GM12872 (cell line): Measurements from ENCODE around the gene PKN2.

Source experiments
- TF ChIP-seq, protein P1 (sequence below): IDR thresholded peaks from 3 replicates; pipeline ENCODE4 v1.5.1; 2011; ENCODE audit warnings: low read depth, mild to moderate bottlenecking, low read length, moderate library complexity; ENCODE audit not compliant: insufficient read depth

The PKN2 gene

DNA sequence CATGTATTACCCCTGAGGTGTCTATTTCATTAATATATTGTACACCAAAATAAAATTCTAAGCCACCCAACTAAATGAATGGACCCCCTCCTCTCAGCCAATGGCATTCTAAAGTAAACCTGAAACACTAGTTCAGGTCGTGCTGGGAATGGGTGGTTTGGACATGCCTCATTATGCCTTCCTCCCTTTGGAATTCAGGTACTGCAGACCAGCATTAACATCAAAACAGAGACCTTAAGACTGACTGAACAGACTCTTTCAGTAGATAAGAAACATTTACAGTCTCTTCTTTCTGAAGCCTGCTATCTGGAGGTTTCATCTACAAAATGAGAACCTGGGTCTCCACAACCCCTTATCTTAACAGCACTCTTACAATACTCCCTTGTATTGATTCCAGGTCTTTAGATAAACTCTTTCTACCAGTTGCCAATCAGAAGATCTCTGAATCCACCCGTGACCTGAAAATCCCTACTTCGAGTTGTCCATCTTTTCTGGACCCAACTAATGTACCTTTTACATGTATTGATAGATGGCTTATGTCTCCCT, 93.6 kb downstream of the PKN2 start:
- TF ChIP-seq, protein P1, sequence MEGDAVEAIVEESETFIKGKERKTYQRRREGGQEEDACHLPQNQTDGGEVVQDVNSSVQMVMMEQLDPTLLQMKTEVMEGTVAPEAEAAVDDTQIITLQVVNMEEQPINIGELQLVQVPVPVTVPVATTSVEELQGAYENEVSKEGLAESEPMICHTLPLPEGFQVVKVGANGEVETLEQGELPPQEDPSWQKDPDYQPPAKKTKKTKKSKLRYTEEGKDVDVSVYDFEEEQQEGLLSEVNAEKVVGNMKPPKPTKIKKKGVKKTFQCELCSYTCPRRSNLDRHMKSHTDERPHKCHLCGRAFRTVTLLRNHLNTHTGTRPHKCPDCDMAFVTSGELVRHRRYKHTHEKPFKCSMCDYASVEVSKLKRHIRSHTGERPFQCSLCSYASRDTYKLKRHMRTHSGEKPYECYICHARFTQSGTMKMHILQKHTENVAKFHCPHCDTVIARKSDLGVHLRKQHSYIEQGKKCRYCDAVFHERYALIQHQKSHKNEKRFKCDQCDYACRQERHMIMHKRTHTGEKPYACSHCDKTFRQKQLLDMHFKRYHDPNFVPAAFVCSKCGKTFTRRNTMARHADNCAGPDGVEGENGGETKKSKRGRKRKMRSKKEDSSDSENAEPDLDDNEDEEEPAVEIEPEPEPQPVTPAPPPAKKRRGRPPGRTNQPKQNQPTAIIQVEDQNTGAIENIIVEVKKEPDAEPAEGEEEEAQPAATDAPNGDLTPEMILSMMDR = no peak

DNA sequence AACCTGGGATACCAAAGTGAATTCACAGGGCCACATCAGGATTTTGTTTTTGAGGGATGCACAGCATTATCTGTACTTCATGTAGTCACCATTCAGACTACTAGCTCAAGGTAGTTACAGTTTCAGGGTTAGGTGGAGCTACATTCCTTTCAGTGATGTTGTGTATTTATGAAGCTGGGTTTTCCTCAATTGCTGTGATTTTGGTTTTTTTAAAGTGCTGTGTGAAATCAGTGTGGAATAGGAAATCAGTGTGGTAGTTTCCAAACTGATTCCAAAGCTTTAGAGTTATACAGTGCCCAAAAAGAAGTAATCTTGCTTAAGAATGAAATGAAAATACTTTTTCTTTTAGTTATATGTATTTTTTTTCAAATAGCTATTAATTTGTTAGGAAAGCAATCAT, 95.8 kb downstream of the PKN2 start:
- TF ChIP-seq, protein P1 = no peak

GRCh38 chr1:88780485-88780884, 96.4 kb downstream of the PKN2 start:
- TF ChIP-seq, protein P1 = no peak

DNA sequence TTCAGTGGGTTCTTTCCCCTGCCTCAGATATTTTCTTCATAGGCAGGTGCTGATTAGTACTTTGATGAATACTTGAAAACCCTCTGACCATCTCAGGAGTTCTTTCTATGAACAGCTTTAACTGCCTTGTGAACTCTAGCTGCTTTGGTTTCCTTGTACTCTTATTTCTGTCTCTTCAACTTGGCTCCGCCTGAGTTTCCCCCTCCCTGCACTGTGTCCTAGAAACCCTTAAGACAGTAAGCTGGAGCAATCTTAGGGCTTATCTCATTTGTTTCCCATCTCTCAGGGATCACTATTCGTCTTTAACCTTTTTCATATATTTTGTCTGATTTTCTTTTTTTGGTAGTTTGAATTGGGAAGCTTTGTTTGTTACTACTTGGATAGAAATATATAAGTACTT, 99.1 kb downstream of the PKN2 start:
- TF ChIP-seq, protein P1 = no peak

DNA sequence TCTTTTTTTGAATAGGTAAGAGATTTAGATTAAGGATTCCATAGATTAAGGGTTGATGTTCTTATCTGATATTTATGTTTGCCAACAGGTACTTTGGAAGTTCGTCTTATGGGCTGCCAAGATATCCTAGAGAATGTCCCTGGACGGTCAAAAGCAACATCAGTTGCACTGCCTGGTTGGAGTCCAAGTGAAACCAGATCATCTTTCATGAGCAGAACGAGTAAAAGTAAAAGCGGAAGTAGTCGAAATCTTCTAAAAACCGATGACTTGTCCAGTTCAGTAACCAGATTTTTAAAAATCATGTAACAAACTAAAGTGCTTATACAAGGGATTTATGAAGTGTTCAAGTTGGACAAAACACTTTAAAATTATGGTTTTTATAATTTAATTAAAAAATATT, 100.5 kb downstream of the PKN2 start:
- TF ChIP-seq, protein P1 = no peak

DNA sequence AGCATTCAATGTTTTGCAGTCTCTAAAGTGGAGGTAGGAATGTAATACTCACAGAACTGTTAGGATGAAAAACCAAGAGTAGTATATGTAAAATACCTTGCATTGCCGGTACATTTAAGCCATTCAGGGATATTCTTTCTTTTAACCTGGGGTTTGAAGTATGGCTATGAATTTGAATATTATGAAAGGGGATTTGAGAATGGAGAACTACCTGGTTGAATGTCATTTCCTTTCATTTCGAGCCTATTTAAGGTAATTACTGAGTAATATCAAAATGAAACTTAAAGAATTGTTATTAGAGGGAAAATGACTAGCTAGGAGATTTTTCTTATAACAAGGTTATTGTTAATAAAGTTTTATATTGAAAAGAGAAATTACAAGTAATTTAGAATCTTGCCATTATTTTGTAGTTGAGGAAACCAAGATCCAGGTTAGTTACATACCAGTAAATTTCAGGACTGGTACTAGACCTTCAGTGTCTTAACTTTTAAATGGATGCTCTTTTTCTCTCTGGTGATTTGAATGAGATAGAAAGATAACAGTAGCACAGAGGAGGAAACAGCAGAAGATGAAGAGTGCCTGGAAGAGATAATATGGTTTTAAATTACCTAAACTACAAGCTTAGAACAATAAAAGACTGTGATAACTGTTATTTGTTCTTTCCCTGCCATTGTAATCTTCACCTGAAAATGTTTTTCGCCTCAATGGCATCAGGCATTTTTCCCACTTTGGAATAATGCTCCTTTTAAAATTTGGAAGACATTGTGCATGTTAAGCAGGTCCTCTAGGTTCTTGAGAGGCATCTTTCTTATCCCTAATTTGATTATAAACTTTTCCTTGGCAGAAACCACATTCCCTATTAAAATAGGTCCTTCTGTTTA, 103.2 kb downstream of the PKN2 start:
- TF ChIP-seq, protein P1 = no peak

- TF ChIP-seq, protein P1 = no peak
Measured at GRCh38 chr1:88791192-88791591, 107.1 kb downstream of the PKN2 start.
